NCI-H524 (cell line): ENCODE results near the gene CSTPP1.
"Not testable (repeated sequence)": the region's sequence is repeated elsewhere in the genome, so short reads cannot be mapped to it uniquely, and the experiment has no call there.

Source experiments
- DNase-seq, 2 experiments: peaks; one replicate each; lab custom pipeline; 2025; lab: John Stamatoyannopoulos, UW

CSTPP1 gene

DNA sequence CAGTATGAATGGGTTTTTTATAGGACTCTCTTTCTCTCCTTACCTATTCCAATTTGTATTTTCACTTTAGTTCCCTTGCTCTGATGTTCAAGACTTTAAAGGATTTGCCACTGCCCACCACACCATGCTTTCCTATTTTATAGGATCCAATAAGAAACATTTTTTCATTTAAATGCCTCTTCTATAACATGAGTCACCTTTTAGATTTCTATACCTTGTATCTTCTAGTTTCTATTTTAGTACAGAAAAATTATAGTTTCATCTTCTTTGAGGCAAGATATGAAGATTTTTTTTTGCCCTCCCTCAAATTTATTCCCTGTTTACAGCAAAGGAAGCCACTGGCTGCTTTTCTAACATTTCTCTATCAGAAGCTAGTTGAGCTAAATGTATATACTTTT, 163.4 kb downstream of the CSTPP1 start:
- DNase-seq: no peak

DNA sequence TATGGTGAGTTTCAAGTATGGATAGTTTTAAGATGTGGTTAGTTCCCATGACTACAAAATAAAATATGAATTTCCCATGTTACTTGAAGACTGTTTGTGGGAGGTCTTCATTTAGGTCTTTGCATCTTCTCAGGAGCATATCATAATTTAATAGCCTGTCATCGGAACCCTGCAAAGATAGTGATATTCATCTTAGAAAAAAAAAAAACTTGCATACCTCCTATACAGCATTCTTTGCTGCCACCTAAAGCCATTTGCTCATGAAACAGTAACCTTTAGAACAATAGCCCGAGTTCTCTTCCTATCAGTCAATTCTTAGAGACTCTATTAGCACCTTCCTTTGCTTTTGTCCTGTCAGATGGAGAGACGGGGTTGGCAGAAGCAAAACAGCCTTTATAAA, 164.8 kb downstream of the CSTPP1 start:
- no peak for DNase-seq

DNA sequence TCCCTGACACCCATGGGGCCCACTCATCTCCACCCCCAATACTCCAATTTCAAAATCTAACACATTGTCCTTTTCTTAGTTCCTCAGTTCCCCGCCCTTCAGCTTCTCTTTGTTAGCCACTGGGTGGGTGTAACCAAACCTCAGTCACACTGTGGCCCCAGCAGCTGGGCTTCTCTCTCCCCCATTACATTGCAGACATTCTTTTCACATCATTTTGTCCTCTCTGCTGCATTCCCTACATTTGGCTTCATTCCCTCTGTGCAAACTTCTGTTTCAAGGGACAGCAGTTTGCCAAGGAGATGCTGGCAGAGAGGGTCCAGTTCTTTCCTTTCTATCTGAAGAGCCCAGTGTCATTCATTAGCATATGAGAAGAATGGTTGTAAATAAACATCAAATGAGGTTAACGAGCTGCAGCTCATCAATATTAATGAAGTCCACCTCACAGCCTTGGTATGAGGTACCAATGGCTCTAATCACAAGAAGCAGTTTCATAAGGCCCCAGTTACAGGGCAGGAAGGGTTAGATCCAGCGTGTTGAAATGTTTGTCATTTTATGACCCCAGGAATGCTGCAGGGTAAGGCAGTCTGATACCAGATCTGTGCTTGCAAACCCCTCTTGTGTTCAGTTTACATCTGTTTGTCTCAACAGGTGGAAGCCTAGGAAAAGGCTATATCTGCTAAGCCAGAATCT, 167.8 kb downstream of the CSTPP1 start:
- no peak for DNase-seq

DNA sequence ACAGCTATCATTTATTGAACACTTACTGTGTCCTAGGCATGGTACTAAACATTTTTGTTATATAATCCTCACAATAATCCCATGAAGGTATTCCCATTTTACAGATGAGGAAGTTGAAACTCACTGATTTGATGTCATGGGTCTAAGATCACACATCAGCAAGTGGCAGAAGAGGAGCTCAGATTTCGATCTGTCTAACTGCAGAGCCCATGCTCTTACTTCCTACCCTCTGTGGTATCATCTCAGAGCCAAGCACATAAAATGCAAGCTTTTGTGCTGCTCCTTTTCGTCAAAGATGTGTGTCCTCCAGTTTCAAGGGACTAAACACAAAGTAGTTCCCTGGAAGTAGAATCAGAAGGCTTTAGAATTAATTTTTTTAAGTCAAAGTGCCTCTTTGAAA, 169.0 kb downstream of the CSTPP1 start:
- DNase-seq: no peak

DNA sequence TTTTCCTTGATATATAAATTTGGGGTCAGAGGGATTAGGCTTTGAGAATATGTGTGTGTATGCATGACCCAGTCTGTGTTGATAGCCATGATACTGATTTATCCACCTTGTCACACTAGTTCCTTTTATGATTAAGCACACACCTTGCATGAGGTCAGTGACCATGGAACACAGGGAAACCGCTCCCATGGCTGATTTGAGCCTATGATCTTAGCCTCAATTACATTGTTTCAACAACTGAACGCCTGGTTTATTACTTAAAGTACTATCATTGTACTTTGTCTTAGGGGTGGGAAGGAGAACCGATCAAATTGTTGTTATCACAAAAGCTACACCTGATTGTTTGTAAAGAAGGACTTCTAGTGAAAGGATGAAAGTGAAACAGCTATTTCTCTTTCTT, 169.4 kb downstream of the CSTPP1 start:
- no peak for DNase-seq

DNA sequence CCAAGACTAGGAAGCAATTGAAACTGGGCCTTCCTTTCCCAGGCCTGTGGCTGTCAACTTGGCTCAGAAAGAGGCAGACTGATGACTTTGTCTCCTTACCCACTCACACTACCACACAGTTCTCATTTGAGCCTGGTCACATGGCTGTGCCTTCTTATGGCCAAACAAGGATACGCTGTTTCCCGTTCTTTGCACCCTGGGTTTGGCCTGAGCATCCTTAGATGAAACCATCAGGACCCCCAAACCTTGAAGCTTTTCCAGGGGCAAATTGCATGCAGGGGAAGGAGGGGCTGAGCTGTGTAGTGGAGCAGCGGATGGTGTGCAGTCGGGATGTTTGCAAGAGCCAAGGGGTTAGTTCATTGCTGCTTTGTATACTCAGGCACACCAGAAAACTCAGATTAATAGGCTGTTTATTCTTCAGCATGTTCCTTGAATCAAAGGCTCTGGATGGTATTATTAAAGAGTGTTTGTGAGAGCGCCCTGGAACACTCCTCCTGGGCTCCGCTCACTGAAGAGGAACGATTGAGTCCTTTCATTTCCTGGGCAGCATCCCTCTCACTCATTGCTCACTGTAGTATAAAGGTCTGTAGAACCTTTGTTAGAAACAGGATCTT, 170.3 kb downstream of the CSTPP1 start:
- DNase-seq: no peak

DNA sequence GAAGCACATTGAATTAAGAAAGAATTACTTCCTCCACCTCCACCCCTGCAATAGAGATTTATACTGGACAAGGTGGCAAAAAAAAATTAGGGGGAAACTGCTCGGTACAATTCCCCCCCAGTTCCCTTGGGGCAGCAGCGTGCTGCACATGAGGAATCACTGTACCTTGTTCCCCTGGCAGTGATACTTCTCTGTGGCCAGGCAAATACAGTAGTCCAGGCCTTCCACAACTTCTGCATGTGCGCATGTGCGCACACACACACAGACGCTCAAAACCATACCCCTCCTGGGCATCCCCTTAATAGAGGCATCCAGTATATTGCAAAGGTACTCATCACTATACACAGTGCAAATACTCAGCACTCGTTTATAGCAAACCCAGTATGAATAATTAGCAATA, 171.2 kb downstream of the CSTPP1 start:
- no peak for DNase-seq

DNA sequence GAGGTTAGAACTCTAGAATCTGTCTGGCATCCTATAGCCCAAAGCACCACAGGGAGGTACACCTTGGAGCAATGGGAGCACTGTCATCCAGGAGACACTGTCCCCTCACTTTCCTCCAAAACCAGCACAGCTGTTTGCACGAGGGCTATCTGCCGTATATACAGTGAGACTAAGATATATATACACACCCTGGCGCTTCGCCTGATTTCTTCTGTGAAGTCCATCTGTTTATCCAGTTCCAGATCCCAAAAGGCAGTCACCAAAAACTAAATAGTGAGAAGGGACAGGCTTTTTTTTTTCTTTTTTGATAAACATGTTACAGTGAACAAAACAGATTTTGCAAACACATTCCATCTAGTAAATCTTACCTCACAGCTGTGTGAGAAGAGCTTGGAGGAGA, 171.7 kb downstream of the CSTPP1 start:
- DNase-seq: no peak

DNA sequence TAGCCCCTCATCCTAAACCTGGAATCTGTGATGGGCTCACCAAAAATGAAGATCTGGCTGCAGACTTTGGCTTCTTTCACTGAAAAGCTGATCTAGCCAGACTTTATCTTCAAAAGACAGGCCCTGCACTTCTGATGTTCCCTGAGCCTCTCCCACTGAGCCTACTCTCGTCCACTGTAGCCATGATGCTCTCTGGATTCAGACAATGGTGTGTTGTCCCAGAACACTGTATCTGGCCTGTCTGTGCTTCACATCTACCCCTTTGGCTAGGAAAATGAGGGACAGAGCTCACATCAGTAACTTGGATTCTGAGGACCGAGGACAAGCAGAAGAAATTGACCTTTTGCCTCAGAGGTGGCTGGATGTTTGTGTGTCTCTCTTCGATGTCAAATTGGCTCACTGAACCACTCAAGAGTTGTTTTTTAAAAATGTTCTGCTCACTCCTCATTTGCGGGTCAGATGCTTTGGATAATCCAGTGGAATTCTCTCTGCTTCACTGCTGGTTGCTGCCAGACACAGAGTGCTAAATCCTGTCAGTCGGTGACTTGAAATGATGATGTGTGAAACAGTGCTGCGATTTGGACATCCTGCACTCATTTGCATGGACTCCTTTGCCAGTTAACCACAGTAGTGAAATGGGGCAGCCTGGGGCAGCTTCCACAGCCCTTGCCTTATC, 172.6 kb downstream of the CSTPP1 start:
- no peak for DNase-seq

DNA sequence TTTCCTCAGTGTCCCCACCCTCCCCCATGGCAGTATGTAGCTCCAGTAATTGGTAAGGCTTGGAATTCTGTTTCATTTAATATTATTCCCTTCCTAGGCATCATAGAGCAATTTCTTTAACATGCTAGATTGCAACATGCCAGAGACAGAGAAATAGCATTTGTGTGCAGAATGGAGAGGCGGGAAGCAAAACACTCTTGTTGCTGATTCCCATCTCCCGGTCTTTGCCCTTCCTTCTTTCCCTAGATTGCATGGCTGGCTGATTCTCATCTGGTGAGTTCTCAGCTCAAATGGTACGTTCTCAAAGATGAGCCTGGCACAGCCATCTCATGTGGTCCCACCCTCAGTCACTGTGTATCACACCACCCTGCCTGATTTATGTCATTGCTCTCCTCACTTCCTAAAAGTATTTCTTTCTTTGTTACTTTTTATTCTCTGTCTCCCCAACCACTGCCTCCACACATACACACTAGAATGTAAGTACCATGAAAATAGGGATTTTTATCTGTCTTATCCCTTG, 173.2 kb downstream of the CSTPP1 start:
- no peak for DNase-seq

DNA sequence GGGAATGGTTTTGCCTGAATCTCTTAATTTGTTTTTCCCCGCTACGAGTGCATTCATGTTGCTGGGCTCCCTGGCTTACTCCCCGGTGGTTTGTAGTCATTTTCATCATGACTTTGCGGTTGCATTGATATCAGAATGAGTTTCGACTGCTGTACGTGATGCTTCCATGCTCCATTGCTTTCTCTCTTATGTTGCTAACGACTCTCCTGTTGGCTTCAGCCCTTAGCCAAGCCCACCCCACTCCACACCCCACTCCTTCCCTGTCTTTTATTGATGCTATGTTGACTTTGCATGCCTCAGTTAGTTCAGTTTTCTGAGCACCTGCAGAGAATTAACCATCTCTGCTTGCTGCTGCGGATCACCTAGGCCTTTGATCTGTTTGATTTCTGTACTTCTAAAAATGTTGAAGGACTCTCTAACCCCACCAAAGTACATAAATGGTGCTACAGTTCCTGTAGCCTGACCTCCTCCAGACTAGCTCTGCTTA, 174.8 kb downstream of the CSTPP1 start:
- DNase-seq: no peak

DNA sequence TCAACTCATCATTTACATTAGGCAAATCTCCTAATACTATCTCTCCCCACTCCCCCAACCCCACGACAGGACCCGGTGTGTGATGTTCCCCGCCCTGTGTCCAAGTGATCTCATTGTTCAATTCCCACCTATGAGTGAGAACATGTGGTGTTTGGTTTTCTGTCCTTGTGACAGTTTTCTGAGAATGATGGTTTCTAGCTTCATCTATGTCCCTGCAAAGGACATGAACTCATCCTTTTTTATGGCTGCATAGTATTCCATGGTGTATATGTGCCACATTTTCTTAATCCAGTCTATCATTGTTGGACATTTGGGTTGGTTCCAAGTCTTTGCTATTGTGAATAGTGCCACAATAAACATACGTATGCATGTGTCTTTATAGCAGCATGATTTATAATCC, 176.4 kb downstream of the CSTPP1 start:
- not testable (repeated sequence) for DNase-seq

DNA sequence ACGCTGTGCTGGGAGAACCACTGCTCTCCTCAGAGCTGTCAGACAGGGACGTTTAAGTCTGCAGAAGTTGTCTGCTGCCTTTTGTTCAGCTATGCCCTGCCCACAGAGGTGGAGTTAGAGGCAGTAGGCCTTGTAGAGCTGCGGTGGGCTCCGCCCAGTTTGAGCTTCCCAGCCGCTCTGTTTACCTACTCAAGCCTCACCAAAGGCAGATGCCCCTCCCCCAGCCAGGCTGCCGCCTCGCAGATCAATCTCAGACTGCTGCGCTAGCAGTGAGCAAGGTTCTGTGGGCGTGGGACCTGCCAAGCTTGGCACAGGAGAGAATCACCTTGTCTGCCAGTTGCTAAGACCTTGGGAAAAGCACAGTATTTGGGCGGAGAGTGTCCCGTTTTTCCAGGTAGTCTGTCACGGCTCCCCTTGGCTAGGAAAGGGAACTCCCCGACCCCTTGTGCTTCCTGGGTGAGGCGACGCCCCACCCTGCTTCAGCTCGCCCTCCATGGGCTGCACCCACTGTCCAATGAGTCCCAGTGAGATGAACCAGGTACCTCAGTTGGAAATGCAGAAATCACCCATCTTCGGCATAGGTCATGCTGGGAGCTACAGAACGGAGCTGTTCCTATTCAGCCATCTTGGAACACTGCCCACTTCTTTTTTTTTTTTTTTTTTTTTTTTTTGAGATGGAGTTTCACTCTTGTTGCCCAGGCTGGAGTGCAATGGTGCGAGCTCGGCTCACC, 182.6 kb downstream of the CSTPP1 start:
- not testable (repeated sequence) for DNase-seq

DNA sequence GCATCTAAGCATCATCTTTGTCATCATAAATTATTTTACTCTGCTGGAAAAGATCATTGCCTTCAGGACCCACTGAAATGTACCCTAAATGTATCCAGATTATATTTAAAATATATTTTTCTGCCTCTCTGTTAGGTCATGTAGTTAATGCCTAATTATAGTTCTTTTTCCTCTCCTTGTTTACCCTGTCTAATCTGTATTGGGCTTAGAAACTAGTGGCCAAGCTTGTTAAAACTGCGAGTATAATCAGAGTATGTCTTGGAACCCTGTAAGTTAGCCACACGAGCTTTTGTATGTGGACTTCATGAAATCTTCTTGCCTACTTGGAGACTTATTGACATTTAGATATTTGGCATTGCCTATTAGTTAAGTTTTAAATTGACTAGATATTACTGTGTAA, 184.5 kb downstream of the CSTPP1 start:
- no peak for DNase-seq

DNA sequence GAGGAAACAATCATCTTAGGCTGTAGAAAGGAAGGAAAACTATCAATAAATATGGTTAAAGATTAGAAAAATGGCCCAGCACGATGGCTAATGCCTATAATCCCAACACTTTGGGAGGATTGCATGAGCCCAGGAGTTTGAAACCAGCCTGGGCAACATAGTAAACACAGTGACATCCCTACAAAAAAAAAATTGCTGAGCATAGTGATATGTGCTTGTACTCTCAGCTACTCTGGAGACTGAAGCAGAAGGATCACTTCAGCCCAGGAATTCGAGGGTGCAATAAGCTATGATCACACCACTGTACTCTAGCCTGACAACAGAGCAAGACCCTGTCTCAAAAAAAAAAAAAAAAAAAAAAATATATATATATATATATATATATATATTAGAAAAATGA, 185.2 kb downstream of the CSTPP1 start:
- DNase-seq: no peak

DNA sequence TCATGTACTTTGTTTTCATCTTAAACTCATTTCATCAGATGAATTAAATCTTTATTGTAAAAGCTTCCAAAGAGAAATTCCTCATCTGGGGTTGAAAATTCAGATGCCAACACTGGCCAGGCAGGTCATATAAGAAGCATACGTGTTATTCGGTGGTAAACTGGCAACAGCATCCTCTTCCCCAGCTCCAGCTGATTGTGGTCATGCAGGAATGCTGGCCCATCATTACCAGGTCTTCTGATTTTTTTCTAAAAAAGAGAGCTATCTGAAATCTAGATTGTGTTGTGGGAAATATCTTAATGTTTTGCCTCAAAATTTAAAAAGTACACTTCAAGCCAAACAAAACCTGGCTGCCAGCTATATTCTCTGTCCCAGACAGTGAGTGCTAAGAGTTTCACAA, 186.5 kb downstream of the CSTPP1 start:
- DNase-seq: no peak

DNA sequence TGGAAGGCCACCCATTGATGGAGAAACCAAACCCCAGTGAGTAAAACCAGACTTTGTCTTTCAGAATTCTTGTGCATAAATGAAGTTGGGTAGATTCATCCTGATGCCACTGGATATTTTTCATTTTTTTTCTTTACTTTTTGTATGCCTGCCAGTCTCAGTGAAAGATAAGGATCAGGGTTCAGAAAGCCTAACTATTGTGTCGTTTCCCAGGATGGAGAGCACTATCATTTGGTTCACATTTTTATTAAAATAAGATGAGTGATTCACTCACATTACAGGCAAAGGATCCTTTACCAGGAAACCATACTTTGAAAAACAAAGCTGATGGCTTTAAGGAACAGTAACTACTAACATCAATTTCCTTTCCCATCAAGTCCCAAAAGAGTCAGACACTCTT, 188.1 kb downstream of the CSTPP1 start:
- DNase-seq: no peak

DNA sequence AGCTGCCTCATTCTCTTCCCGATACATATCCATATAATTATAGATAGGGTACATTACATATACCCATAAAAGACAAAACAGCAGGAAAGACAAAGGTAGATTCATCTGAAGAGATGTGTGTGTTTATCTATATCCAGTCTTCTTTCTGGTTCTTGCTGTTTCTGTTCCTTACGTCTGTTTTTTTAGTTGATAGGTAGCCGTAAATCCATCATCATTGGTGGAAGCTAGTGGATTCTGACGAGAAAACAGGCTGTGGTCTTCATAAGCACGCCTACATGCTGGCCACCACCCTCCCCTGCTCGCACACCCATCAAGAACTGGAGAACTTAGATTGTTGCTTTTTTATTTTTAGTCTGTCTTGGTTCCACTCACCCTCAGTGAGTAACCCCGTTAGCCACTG, 188.5 kb downstream of the CSTPP1 start:
- no peak for DNase-seq

DNA sequence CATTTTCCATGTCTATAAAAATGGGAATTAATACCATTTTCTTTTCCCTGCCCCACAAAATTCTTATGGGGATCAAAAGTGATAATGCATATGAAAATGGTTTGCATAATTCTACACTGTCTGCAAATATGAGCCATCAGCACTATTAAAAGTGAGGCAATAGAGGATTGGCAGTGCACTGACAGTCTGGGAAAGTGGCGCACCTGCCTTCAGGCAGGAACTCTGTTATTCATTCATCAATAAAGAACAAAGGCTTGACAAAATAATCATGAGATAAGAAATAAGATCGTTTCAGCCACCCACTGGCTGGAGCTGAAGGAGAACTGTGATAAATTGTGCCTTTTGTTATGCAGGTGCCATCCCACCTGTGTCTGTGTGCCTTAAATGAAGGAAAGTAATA, 190.7 kb downstream of the CSTPP1 start:
- DNase-seq: no peak

DNA sequence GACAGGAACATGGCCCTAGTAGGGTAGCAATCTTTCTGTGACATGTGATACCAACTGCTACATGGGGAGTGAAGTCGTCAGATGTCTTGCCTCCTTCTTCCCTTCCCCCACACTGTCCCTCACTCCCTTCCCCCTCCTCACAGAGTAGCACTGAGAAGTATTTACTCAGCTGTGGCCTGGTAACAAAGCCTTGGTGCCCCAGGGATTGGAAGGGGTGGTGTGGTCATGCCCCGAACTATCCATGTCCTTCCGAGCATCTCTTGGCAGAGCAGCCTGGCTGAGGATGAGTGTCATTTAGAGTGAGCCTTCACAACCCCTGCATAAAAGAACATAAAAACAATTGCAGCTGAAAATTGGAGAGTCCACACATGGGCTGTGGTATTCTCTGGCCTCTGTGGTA, 194.0 kb downstream of the CSTPP1 start:
- no peak for DNase-seq

DNA sequence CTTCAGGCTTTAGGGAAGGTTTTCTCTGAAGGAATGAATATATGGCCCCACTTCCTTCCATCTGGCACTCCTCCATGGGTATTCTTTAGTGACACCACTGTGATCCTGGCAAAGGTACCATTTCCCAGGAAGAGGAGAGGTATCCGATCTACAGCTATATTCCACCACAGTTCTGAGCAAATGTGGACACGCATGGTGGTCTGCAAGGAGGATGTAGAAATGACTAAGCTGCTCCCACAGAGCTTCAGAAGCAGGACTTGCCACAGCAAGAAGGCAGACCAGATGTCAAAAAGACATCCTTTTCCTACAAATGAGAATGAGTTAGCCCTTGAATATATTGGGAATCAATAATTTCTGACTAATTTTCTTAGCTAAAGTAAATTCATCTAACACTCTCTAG, 194.6 kb downstream of the CSTPP1 start:
- no peak for DNase-seq

DNA sequence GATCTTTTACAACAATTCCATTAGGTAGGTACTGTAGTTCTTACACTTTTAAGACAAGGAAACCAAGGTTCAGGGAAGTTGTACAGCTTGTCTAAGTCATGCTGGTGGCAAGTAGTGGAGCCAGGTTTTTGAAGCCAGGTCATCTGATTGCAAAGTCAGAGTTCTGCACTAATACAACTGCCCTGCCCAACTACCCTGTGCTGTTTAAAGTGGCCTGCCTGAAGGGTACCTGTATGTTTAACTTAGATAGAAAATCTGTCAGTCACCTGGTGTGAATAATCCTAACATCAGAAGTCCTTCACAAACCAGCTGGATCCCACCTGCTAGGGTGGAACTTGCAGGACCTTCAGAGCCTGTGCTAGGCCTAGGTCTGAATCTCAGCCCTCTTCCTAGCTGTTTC, 195.9 kb downstream of the CSTPP1 start:
- DNase-seq: no peak

DNA sequence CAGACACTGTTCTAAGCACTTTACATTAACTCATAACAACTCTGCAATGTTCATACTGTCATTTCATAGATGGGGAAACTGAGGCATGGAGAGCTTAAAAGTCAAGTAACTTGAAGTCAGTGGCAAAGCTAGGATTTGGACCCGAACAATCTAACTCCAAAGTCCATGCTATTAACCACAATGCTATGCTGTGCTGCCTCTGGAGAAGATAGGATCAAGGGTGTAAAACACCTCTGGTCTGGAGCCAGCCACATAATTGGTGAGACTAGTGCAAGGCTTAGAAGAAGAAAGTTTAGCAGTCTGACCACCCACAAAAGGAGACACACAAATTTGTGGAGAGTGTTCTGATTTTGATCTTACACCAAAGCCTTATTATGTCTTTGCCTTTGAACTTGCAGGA, 196.4 kb downstream of the CSTPP1 start:
- no peak for DNase-seq
